Spleen (tissue), 7 donors: ENCODE results near the gene SP8.

Experiments used
- CTCF ChIP-seq, 11 experiments: fragments of 200-600 bp in 7 of 11; fragments of 450-650 bp in 4 of 11; sonication (generic) in 4 of 11; IDR thresholded peaks in 8 of 11; conservative IDR thresholded peaks in 3 of 11; 1 replicate in 7 of 11; 2 replicates in 4 of 11; pipeline versions ENCODE4 v1.4.0 to v1.8.0; 2016 to 2021; ENCODE audit warnings: antibody characterized with exemption in 11 of 11, inconsistent platforms in 4 of 11, mild to moderate bottlenecking in 1 of 11
- POLR2A ChIP-seq, 3 donors: fragments of 450-650 bp; IDR thresholded peaks; one replicate each; pipeline ENCODE4 v1.5.1; 2017; ENCODE audit warnings: antibody characterized with exemption in 3 of 3, mild to moderate bottlenecking in 1 of 3
- POLR2AphosphoS5 ChIP-seq, 3 donors: sonication (generic); formaldehyde crosslinking; IDR thresholded peaks; one replicate each; pipeline ENCODE4 v1.5.1; 2017; ENCODE audit warnings: antibody characterized with exemption in 3 of 3
- donor health status: DM: no; HTN: no; CAD: no; lungs with moderate emphysema.
- donor health status: DM: no; HTN: no; CAD: no.
- donor health status: DM: no; HTN: no; CAD: no.

GRCh38 chr7:20738518-20739481 lies 47.9 kb downstream of the SP8 start:
- TF ChIP-seq CTCF (IDR thresholded peaks at IDR 0.05 in 8 of 11, conservative IDR thresholded peaks at IDR 0.05 in 3 of 11) (no peak), POLR2AphosphoS5 (IDR thresholded peaks at IDR 0.05) (no peak), POLR2A (IDR thresholded peaks at IDR 0.05) (no peak)
